ENCODE measurements around the gene NRN1L.

DNA sequence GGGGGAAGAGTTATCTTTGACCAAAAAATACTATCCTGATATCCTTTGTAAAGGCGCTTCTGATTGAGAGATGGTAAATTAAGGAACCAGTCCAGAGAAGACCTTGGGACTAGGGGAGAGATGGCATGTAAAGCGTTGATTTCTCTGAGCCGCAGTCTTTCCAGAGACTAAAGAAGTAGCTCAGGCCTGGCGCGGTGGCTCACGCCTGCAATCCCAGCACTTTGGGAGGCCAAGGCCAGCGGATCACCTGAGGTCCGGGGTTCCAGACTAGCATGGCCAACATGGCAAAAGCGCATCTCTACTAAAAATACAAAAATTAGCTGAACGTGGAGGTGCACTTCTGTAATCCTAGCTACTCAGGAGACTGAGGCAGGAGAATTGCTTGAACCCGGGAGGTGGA is 36.6 kb upstream of the NRN1L start:
- no peak for TF ChIP-seq GABPA (IDR thresholded peaks at IDR 0.05 in 1 of 2, conservative IDR thresholded peaks at IDR 0.05 in 1 of 2)
- no peak for TF ChIP-seq TAF1 (conservative IDR thresholded peaks at IDR 0.05)
- TF ChIP-seq, protein P1, sequence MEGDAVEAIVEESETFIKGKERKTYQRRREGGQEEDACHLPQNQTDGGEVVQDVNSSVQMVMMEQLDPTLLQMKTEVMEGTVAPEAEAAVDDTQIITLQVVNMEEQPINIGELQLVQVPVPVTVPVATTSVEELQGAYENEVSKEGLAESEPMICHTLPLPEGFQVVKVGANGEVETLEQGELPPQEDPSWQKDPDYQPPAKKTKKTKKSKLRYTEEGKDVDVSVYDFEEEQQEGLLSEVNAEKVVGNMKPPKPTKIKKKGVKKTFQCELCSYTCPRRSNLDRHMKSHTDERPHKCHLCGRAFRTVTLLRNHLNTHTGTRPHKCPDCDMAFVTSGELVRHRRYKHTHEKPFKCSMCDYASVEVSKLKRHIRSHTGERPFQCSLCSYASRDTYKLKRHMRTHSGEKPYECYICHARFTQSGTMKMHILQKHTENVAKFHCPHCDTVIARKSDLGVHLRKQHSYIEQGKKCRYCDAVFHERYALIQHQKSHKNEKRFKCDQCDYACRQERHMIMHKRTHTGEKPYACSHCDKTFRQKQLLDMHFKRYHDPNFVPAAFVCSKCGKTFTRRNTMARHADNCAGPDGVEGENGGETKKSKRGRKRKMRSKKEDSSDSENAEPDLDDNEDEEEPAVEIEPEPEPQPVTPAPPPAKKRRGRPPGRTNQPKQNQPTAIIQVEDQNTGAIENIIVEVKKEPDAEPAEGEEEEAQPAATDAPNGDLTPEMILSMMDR (IDR thresholded peaks at IDR 0.05; ENCODE audit: low read depth, low read length, missing input control): no peak
- TF ChIP-seq RAD21 (IDR thresholded peaks at IDR 0.05): no peak
- TF ChIP-seq EGR1 (IDR thresholded peaks at IDR 0.05; ENCODE audit: low read depth in 2 of 2): no peak
- TF ChIP-seq, protein P2, sequence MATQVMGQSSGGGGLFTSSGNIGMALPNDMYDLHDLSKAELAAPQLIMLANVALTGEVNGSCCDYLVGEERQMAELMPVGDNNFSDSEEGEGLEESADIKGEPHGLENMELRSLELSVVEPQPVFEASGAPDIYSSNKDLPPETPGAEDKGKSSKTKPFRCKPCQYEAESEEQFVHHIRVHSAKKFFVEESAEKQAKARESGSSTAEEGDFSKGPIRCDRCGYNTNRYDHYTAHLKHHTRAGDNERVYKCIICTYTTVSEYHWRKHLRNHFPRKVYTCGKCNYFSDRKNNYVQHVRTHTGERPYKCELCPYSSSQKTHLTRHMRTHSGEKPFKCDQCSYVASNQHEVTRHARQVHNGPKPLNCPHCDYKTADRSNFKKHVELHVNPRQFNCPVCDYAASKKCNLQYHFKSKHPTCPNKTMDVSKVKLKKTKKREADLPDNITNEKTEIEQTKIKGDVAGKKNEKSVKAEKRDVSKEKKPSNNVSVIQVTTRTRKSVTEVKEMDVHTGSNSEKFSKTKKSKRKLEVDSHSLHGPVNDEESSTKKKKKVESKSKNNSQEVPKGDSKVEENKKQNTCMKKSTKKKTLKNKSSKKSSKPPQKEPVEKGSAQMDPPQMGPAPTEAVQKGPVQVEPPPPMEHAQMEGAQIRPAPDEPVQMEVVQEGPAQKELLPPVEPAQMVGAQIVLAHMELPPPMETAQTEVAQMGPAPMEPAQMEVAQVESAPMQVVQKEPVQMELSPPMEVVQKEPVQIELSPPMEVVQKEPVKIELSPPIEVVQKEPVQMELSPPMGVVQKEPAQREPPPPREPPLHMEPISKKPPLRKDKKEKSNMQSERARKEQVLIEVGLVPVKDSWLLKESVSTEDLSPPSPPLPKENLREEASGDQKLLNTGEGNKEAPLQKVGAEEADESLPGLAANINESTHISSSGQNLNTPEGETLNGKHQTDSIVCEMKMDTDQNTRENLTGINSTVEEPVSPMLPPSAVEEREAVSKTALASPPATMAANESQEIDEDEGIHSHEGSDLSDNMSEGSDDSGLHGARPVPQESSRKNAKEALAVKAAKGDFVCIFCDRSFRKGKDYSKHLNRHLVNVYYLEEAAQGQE (IDR thresholded peaks at IDR 0.05): no peak
- TF ChIP-seq, protein P3, sequence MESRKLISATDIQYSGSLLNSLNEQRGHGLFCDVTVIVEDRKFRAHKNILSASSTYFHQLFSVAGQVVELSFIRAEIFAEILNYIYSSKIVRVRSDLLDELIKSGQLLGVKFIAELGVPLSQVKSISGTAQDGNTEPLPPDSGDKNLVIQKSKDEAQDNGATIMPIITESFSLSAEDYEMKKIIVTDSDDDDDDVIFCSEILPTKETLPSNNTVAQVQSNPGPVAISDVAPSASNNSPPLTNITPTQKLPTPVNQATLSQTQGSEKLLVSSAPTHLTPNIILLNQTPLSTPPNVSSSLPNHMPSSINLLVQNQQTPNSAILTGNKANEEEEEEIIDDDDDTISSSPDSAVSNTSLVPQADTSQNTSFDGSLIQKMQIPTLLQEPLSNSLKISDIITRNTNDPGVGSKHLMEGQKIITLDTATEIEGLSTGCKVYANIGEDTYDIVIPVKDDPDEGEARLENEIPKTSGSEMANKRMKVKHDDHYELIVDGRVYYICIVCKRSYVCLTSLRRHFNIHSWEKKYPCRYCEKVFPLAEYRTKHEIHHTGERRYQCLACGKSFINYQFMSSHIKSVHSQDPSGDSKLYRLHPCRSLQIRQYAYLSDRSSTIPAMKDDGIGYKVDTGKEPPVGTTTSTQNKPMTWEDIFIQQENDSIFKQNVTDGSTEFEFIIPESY (IDR thresholded peaks at IDR 0.05): no peak
- TF ChIP-seq, protein P4, sequence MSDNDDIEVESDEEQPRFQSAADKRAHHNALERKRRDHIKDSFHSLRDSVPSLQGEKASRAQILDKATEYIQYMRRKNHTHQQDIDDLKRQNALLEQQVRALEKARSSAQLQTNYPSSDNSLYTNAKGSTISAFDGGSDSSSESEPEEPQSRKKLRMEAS (IDR thresholded peaks at IDR 0.05): no peak
- TF ChIP-seq JUND (IDR thresholded peaks at IDR 0.05): no peak
- no peak for TF ChIP-seq RXRA (IDR thresholded peaks at IDR 0.05)
- TF ChIP-seq SP1 (IDR thresholded peaks at IDR 0.05): no peak
